HepG2 (cell line): ENCODE data around the gene CCDC57. TPM values are rescaled to one million over a fixed set of nuclear protein-coding genes. Genes with fewer than 3 reads are reported as not detected.

Experiments
- CC2D1A ChIP-seq: sonication (generic); formaldehyde crosslinking; IDR thresholded peaks from 2 replicates; pipeline ENCODE4 v1.8.1; 2023; ENCODE audit warnings: mild to moderate bottlenecking, missing genetic modification reagents
- DPF2 ChIP-seq: sonication (generic); formaldehyde crosslinking; IDR thresholded peaks from 2 replicates; pipeline ENCODE4 v1.4.0; 2020; ENCODE audit warnings: mild to moderate bottlenecking, low read depth, missing genetic modification reagents, borderline replicate concordance
- FOXJ3 ChIP-seq: sonication (generic); formaldehyde crosslinking; IDR thresholded peaks from 2 replicates; pipeline ENCODE4 v1.4.0; 2020; ENCODE audit warnings: missing genetic modification reagents, mild to moderate bottlenecking, borderline replicate concordance
- FOXK2 ChIP-seq: fragments of 450-650 bp; IDR thresholded peaks from 2 replicates; pipeline ENCODE4 v1.6.1; 2016
- MAFK ChIP-seq, 2 experiments: IDR thresholded peaks in 1 of 2; conservative IDR thresholded peaks in 1 of 2; 2 replicates each; pipeline ENCODE4 v1.6.1; 2011; ENCODE audit warnings: improper control_type of control experiment in 2 of 2, low read length in 2 of 2
- MAZ ChIP-seq, 2 experiments: sonication (generic) in 1 of 2; formaldehyde crosslinking in 1 of 2; IDR thresholded peaks; 2 replicates each; pipeline versions ENCODE4 v1.5.0 to v1.6.1; 2012 to 2020; ENCODE audit warnings: low read depth in 2 of 2, mild to moderate bottlenecking in 2 of 2, borderline replicate concordance in 1 of 2, improper control_type of control experiment in 1 of 2, low read length in 1 of 2, missing genetic modification reagents in 1 of 2, moderate library complexity in 1 of 2
- MEIS1 ChIP-seq: sonication (generic); formaldehyde crosslinking; IDR thresholded peaks from 2 replicates; pipeline ENCODE4 v1.9.0; 2021; ENCODE audit warnings: mild to moderate bottlenecking, missing genetic modification reagents, moderate library complexity, borderline replicate concordance
- PITX1 ChIP-seq: sonication (generic); formaldehyde crosslinking; IDR thresholded peaks from 2 replicates; pipeline ENCODE4 v1.5.1; 2020; ENCODE audit warnings: mild to moderate bottlenecking, missing genetic modification reagents
- SNAPC2 ChIP-seq: sonication (generic); formaldehyde crosslinking; IDR thresholded peaks from 2 replicates; pipeline ENCODE4 v1.8.1; 2022; ENCODE audit warnings: mild to moderate bottlenecking, missing genetic modification reagents
- SPEN ChIP-seq: sonication (generic); formaldehyde crosslinking; IDR thresholded peaks from 2 replicates; pipeline ENCODE4 v1.5.1; 2020; ENCODE audit warnings: low read depth, mild to moderate bottlenecking, missing genetic modification reagents
- STAG1 ChIP-seq: sonication (generic); formaldehyde crosslinking; IDR thresholded peaks from 2 replicates; pipeline ENCODE4 v1.4.0; 2020; ENCODE audit warnings: missing genetic modification reagents
- TBX3 ChIP-seq: fragments of 450-650 bp; IDR thresholded peaks from 2 replicates; pipeline ENCODE4 v1.6.1; 2017; ENCODE audit warnings: antibody characterized with exemption, mild to moderate bottlenecking, inconsistent platforms, borderline replicate concordance
- THYN1 ChIP-seq: sonication (generic); formaldehyde crosslinking; IDR thresholded peaks from 2 replicates; pipeline ENCODE4 v1.8.1; 2023; ENCODE audit warnings: low read depth, mild to moderate bottlenecking, moderate library complexity, missing genetic modification reagents, borderline replicate concordance
- ZBTB49 ChIP-seq: sonication (generic); formaldehyde crosslinking; IDR thresholded peaks from 2 replicates; pipeline ENCODE4 v1.4.0; 2020; ENCODE audit warnings: missing genetic modification reagents, borderline replicate concordance
- ZFP1 ChIP-seq: IDR thresholded peaks from 2 replicates; pipeline ENCODE4 v1.6.1; 2016
- ZNF513 ChIP-seq: sonication (generic); formaldehyde crosslinking; conservative IDR thresholded peaks from 2 replicates; pipeline ENCODE4 v1.5.0; 2020; ENCODE audit warnings: missing genetic modification reagents
- ZNF746 ChIP-seq: sonication (generic); formaldehyde crosslinking; IDR thresholded peaks from 2 replicates; pipeline ENCODE4 v1.8.0; 2022; ENCODE audit warnings: mild to moderate bottlenecking, missing genetic modification reagents
- ZNF773 ChIP-seq: sonication (generic); formaldehyde crosslinking; IDR thresholded peaks from 2 replicates; pipeline ENCODE4 v1.4.0; 2020; ENCODE audit warnings: missing genetic modification reagents, borderline replicate concordance
- ZNF83 ChIP-seq: sonication (generic); formaldehyde crosslinking; IDR thresholded peaks from 2 replicates; pipeline ENCODE4 v1.4.0; 2020; ENCODE audit warnings: missing genetic modification reagents, mild to moderate bottlenecking, borderline replicate concordance
- ZSCAN25 ChIP-seq: sonication (generic); formaldehyde crosslinking; IDR thresholded peaks from 2 replicates; pipeline ENCODE4 v1.8.0; 2022; ENCODE audit warnings: mild to moderate bottlenecking, missing genetic modification reagents
- ZZZ3 ChIP-seq: sonication (generic); formaldehyde crosslinking; IDR thresholded peaks from 2 replicates; pipeline ENCODE4 v1.4.0; 2020; ENCODE audit warnings: missing genetic modification reagents, mild to moderate bottlenecking, borderline replicate concordance
- polyA plus RNA-seq, 8 experiments: library from polyadenylated mRNA; depleted of rRNA in 3 of 8; stranded (reverse) in 7 of 8; unstranded in 1 of 8; fragments of >200 nt; fragmentation: Illumina TruSeq in 4 of 8; extraction: Trizol in 4 of 8; gene quantifications; 2 replicates each; pipeline versions ENCODE4 v1.2.1 to v1.2.3, GENCODE V29; 2011 to 2016; ENCODE audit warnings: low read depth in 4 of 8, missing spikeins in 1 of 8, mixed read lengths in 1 of 8; ENCODE audit not compliant: insufficient read depth in 1 of 8
- total RNA-seq, 5 experiments: library from RNA; depleted of rRNA; stranded (reverse); fragments of >200 nt; fragmentation: Illumina TruSeq; extraction: Trizol; gene quantifications; 2 replicates each; pipeline ENCODE4 v1.2.3, GENCODE V29; 2016; ENCODE audit warnings: low read depth in 1 of 5
- TF ChIP-seq, protein P1 (sequence below): sonication (generic); formaldehyde crosslinking; conservative IDR thresholded peaks from 2 replicates; pipeline ENCODE4 v1.8.0; 2022; ENCODE audit warnings: mild to moderate bottlenecking, moderate library complexity, missing genetic modification reagents
- TF ChIP-seq, protein P2 (sequence below): sonication (generic); formaldehyde crosslinking; IDR thresholded peaks from 2 replicates; pipeline ENCODE4 v1.4.0; 2020; ENCODE audit warnings: mild to moderate bottlenecking, missing genetic modification reagents

Gene CCDC57
- total and polyA plus RNA-seq, 2 of the 13 experiments (the other 11 are each of a cell fraction or from before 2014, with no cell fraction given) = 59.3 to 59.9 TPM

GRCh38 chr17:82228842-82229697, 16.4 kb upstream of the CCDC57 start, which contains the start of gene SLC16A3 (continued):
- no peak for TF ChIP-seq THYN1
- TF ChIP-seq DPF2 = no peak
- TF ChIP-seq FOXJ3 (CRISPR knock-in tag) = no peak
- no peak for TF ChIP-seq ZFP1 (CRISPR knock-in tag)
- TF ChIP-seq FOXK2 = no peak
- no peak; the same call in 1 of the 2 replicates for TF ChIP-seq SNAPC2 (CRISPR knock-in tag)
- no peak for TF ChIP-seq ZZZ3 (CRISPR knock-in tag)
- TF ChIP-seq, protein P1, sequence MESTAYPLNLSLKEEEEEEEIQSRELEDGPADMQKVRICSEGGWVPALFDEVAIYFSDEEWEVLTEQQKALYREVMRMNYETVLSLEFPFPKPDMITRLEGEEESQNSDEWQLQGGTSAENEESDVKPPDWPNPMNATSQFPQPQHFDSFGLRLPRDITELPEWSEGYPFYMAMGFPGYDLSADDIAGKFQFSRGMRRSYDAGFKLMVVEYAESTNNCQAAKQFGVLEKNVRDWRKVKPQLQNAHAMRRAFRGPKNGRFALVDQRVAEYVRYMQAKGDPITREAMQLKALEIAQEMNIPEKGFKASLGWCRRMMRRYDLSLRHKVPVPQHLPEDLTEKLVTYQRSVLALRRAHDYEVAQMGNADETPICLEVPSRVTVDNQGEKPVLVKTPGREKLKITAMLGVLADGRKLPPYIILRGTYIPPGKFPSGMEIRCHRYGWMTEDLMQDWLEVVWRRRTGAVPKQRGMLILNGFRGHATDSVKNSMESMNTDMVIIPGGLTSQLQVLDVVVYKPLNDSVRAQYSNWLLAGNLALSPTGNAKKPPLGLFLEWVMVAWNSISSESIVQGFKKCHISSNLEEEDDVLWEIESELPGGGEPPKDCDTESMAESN (CRISPR knock-in tag) = 0 out of 2 replicates have a peak, but pooled peaks have one; percentile 1
- TF ChIP-seq MEIS1 (CRISPR knock-in tag) = peak; percentile 45
- TF ChIP-seq ZNF773 (CRISPR knock-in tag) = peak; percentile 77; the same call in 1 of the 2 replicates
- no peak; the same call in 1 of the 2 replicates for TF ChIP-seq PITX1 (CRISPR knock-in tag)
- TF ChIP-seq ZBTB49 (CRISPR knock-in tag) = no peak
- no peak for TF ChIP-seq SPEN (CRISPR knock-in tag)
- no peak for TF ChIP-seq CC2D1A (CRISPR knock-in tag)
- no peak for TF ChIP-seq ZNF513 (CRISPR knock-in tag)
- TF ChIP-seq ZNF83 (CRISPR knock-in tag) = no peak
- TF ChIP-seq ZNF746 (CRISPR knock-in tag) = no peak
- TF ChIP-seq, protein P2, sequence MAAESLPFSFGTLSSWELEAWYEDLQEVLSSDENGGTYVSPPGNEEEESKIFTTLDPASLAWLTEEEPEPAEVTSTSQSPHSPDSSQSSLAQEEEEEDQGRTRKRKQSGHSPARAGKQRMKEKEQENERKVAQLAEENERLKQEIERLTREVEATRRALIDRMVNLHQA (CRISPR knock-in tag) = no peak
- 0 out of 2 replicates have a peak, but pooled peaks have one; percentile 63 for TF ChIP-seq MAZ (IDR thresholded peaks at IDR 0.05; ENCODE audit: borderline replicate concordance, low read depth, low read length)
- TF ChIP-seq MAZ (CRISPR knock-in tag; IDR thresholded peaks at IDR 0.05; ENCODE audit: low read depth) = peak; percentile 71; the same call in 1 of the 2 replicates
- TF ChIP-seq MAFK (conservative IDR thresholded peaks at IDR 0.05 in 1 of 2, IDR thresholded peaks at IDR 0.05 in 1 of 2; ENCODE audit: low read length in 2 of 2) = no peak
- TF ChIP-seq TBX3 = no peak
- peak; percentile 14; the same call in 1 of the 2 replicates for TF ChIP-seq STAG1 (CRISPR knock-in tag)
- no peak for TF ChIP-seq ZSCAN25
